Body of pancreas (tissue), 4 donors: Measurements from ENCODE around the gene MECR.

Experiments used
- POLR2A ChIP-seq, 3 donors: fragments of 450-650 bp; IDR thresholded peaks; one replicate each; pipeline ENCODE4 v1.6.1; 2016; ENCODE audit warnings: antibody characterized with exemption in 3 of 3, mild to moderate bottlenecking in 2 of 3
- TF ChIP-seq, protein P1 (sequence below), 7 experiments: fragments of 450-650 bp in 4 of 7; fragments of 200-600 bp in 3 of 7; sonication (generic) in 3 of 7; IDR thresholded peaks; one replicate each; pipeline ENCODE4 v1.5.1; 2016 to 2019; ENCODE audit warnings: antibody characterized with exemption in 7 of 7

- TF ChIP-seq, protein P1, sequence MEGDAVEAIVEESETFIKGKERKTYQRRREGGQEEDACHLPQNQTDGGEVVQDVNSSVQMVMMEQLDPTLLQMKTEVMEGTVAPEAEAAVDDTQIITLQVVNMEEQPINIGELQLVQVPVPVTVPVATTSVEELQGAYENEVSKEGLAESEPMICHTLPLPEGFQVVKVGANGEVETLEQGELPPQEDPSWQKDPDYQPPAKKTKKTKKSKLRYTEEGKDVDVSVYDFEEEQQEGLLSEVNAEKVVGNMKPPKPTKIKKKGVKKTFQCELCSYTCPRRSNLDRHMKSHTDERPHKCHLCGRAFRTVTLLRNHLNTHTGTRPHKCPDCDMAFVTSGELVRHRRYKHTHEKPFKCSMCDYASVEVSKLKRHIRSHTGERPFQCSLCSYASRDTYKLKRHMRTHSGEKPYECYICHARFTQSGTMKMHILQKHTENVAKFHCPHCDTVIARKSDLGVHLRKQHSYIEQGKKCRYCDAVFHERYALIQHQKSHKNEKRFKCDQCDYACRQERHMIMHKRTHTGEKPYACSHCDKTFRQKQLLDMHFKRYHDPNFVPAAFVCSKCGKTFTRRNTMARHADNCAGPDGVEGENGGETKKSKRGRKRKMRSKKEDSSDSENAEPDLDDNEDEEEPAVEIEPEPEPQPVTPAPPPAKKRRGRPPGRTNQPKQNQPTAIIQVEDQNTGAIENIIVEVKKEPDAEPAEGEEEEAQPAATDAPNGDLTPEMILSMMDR (IDR thresholded peaks at IDR 0.05) = no peak
- no peak for TF ChIP-seq POLR2A (IDR thresholded peaks at IDR 0.05)
Observed at GRCh38 chr1:29148656-29149491, 81.9 kb downstream of the MECR start.
